ENCODE measurements around the gene SRPK2. TPM values are rescaled to one million over a fixed set of nuclear protein-coding genes. Genes with fewer than 3 reads are reported as not detected.

SRPK2 gene
- total RNA-seq, 1 experiment from 2014 or later = 50.5 TPM

- H3K27ac Mint-ChIP-seq = no peak overlapping the region
- TF ChIP-seq NR1H2 (CRISPR knock-in tag; IDR thresholded peaks at IDR 0.05) = no peak
- no peak for TF ChIP-seq RELA (CRISPR knock-in tag; IDR thresholded peaks at IDR 0.05; ENCODE audit: borderline replicate concordance)
- no peak for TF ChIP-seq PRRX2 (CRISPR knock-in tag; IDR thresholded peaks at IDR 0.05)
- TF ChIP-seq SP1 (CRISPR knock-in tag; conservative IDR thresholded peaks at IDR 0.05) = no peak
- no peak for TF ChIP-seq SOX15 (CRISPR knock-in tag; IDR thresholded peaks at IDR 0.05)
- no peak for TF ChIP-seq HMGA2 (CRISPR knock-in tag; IDR thresholded peaks at IDR 0.05)
- POLR2A ChIA-PET = interaction anchor here (0.5 to 1.0 kb wide), 2 partner anchors 16 to 148 kb away, joined by 3 to 4 read pairs; no protein-coding TSS in a partner anchor
- H3K27me3 Mint-ChIP-seq (ENCODE audit: low read depth) = no peaks in the 10 kb centered on the region
- H3K9me3 Mint-ChIP-seq = no peaks in the 10 kb centered on the region
- H3K4me3 Mint-ChIP-seq = no peak overlapping the region
- peaks cover 10% of the 10 kb centered on the region; the same call in 1 of the 2 replicates for H3K4me1 Mint-ChIP-seq
- no peak for ATAC-seq
- H3K36me3 Mint-ChIP-seq = no peaks in the 10 kb centered on the region
- no peak for DNase-seq (ENCODE audit: low spot score)
- CTCF ChIA-PET = interaction anchor here (0.6 to 2.2 kb wide), 13 partner anchors 11 to 261 kb away, joined by 3 to 11 read pairs (median 3); partner anchors contain the start of genes RINT1 and SRPK2
Observed at GRCh38 chr7:105402221-105403095, 13.7 kb upstream of the SRPK2 start.

DNA sequence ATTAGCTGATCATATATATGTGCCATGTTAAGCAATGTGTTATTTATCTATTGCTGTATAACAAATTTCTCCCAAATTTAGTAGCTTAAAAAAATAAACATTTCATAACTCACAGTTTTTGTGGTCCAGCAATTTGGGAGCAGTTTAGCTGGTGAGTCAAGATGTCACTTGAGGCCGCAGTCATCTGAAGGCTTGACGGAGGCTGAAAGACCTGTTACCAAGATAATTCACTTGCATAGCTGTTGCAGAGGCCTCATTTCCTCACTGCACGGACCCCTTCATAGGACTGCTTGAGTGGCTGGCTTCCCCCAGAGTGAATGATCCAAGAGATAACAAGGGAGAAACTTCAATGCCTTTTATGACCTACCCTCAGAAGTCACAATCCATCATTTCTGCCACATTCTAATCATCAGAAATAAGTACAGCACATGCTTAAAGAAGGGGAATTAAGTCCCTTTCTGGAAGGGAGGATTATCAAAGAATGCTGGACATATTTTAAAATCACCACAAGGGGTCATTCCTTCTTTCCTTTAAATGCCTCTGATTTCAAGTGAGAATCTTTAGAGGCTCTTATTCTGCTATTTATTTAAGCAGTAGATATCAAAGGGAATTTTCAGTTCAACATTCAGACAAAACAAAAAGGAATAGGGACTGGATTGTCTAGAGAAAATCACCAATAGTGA, 10.5 kb upstream of the SRPK2 start:
- TF ChIP-seq, protein P1, sequence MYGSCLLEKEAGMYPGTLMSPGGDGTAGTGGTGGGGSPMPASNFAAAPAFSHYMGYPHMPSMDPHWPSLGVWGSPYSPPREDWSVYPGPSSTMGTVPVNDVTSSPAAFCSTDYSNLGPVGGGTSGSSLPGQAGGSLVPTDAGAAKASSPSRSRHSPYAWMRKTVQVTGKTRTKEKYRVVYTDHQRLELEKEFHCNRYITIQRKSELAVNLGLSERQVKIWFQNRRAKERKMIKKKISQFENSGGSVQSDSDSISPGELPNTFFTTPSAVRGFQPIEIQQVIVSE (CRISPR knock-in tag; IDR thresholded peaks at IDR 0.05; ENCODE audit: borderline replicate concordance) = no peak
- TF ChIP-seq NFATC4 (CRISPR knock-in tag; IDR thresholded peaks at IDR 0.05) (no peak), KAT7 (CRISPR knock-in tag; IDR thresholded peaks at IDR 0.05; ENCODE audit: borderline replicate concordance) (no peak), GTF2I (CRISPR knock-in tag; conservative IDR thresholded peaks at IDR 0.05) (no peak), ZNF121 (CRISPR knock-in tag; IDR thresholded peaks at IDR 0.05) (no peak), NFE2L1 (CRISPR knock-in tag; IDR thresholded peaks at IDR 0.05) (no peak), CBFB (CRISPR knock-in tag; IDR thresholded peaks at IDR 0.05; ENCODE audit: low read depth) (no peak), GABPB1 (CRISPR knock-in tag; IDR thresholded peaks at IDR 0.05) (no peak), HMGA2 (CRISPR knock-in tag; IDR thresholded peaks at IDR 0.05) (no peak), AR (CRISPR knock-in tag; IDR thresholded peaks at IDR 0.05) (no peak), OVOL2 (CRISPR knock-in tag; IDR thresholded peaks at IDR 0.05; ENCODE audit: borderline replicate concordance) (no peak), ZNF416 (CRISPR knock-in tag; IDR thresholded peaks at IDR 0.05) (no peak)
- TF ChIP-seq, protein P2, sequence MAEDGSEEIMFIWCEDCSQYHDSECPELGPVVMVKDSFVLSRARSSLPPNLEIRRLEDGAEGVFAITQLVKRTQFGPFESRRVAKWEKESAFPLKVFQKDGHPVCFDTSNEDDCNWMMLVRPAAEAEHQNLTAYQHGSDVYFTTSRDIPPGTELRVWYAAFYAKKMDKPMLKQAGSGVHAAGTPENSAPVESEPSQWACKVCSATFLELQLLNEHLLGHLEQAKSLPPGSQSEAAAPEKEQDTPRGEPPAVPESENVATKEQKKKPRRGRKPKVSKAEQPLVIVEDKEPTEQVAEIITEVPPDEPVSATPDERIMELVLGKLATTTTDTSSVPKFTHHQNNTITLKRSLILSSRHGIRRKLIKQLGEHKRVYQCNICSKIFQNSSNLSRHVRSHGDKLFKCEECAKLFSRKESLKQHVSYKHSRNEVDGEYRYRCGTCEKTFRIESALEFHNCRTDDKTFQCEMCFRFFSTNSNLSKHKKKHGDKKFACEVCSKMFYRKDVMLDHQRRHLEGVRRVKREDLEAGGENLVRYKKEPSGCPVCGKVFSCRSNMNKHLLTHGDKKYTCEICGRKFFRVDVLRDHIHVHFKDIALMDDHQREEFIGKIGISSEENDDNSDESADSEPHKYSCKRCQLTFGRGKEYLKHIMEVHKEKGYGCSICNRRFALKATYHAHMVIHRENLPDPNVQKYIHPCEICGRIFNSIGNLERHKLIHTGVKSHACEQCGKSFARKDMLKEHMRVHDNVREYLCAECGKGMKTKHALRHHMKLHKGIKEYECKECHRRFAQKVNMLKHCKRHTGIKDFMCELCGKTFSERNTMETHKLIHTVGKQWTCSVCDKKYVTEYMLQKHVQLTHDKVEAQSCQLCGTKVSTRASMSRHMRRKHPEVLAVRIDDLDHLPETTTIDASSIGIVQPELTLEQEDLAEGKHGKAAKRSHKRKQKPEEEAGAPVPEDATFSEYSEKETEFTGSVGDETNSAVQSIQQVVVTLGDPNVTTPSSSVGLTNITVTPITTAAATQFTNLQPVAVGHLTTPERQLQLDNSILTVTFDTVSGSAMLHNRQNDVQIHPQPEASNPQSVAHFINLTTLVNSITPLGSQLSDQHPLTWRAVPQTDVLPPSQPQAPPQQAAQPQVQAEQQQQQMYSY (CRISPR knock-in tag; IDR thresholded peaks at IDR 0.05) = no peak
- ATAC-seq (no peak), DNase-seq (ENCODE audit: low spot score) (no peak)
- Mint-ChIP-seq H3K27ac (no peak overlapping the region), H3K36me3 (no peaks in the 10 kb centered on the region), H3K27me3 (ENCODE audit: low read depth) (no peaks in the 10 kb centered on the region), H3K4me1 (peaks cover 14% of the 10 kb centered on the region), H3K4me3 (no peak overlapping the region), H3K9me3 (no peaks in the 10 kb centered on the region)
- ChIA-PET CTCF (interaction anchor here (0.5 to 1.8 kb wide), 5 partner anchors 13 to 138 kb away, joined by 3 to 6 read pairs (median 3); no protein-coding TSS in a partner anchor), POLR2A (interaction anchor here (0.7 kb wide), 1 partner anchor 40 kb away, joined by 4 read pairs; no protein-coding TSS in a partner anchor)
